GM23338 (cell line): Measurements from ENCODE around the gene BLACAT1. TPM values are rescaled to one million over a fixed set of nuclear protein-coding genes. Genes with fewer than 3 reads are reported as not detected.

Experiments used
- ATAC-seq: fragments of 200-7000 bp; cut with Tn5 transposase; 3 replicates; pipeline ENCODE4 v1.9.1; 2020
- DNase-seq: peaks from one replicate; pipeline ENCODE4 v3.0.0-alpha.2; 2015; ENCODE audit warnings: low spot score
- H2AFZ ChIP-seq: fragments of 200-600 bp; sonication (generic); 2 replicates; pipeline ENCODE4 v1.8.0; 2016; ENCODE audit warnings: antibody characterized with exemption, mild to moderate bottlenecking, moderate library complexity
- H3F3A ChIP-seq: fragments of 200-600 bp; sonication (generic); replicated peaks from 2 replicates; pipeline ENCODE4 v1.8.0; 2017; ENCODE audit warnings: antibody characterized with exemption, mixed run types, low read depth
- H3K27ac ChIP-seq: fragments of 200-600 bp; sonication (generic); 2 replicates; pipeline ENCODE4 v1.6.1; 2016; ENCODE audit warnings: low read depth
- H3K27me3 ChIP-seq: fragments of 200-600 bp; sonication (generic); 2 replicates; pipeline ENCODE4 v1.8.0; 2016; ENCODE audit warnings: mild to moderate bottlenecking, mixed run types, moderate library complexity; ENCODE audit not compliant: insufficient read depth
- H3K36me3 ChIP-seq: fragments of 200-600 bp; sonication (generic); 2 replicates; pipeline ENCODE4 v1.8.0; 2016; ENCODE audit warnings: mild to moderate bottlenecking; ENCODE audit not compliant: insufficient read depth
- H3K4me1 ChIP-seq: fragments of 200-600 bp; sonication (generic); 2 replicates; pipeline ENCODE4 v1.8.0; 2016; ENCODE audit warnings: mild to moderate bottlenecking, moderate library complexity; ENCODE audit not compliant: insufficient read depth
- H3K4me2 ChIP-seq: fragments of 200-600 bp; sonication (generic); 2 replicates; pipeline ENCODE4 v1.7.1; 2017; ENCODE audit warnings: mixed run types
- H3K4me3 ChIP-seq: fragments of 200-600 bp; sonication (generic); 2 replicates; pipeline ENCODE4 v1.6.1; 2016; ENCODE audit warnings: mixed run types
- H3K79me2 ChIP-seq: fragments of 200-600 bp; sonication (generic); replicated peaks from 2 replicates; pipeline ENCODE4 v1.8.0; 2017; ENCODE audit warnings: mild to moderate bottlenecking; ENCODE audit not compliant: insufficient read depth
- H3K9me2 ChIP-seq: fragments of 200-600 bp; sonication (generic); 2 replicates; pipeline ENCODE4 v1.8.0; 2017; ENCODE audit not compliant: insufficient read depth
- H4K20me1 ChIP-seq: fragments of 200-600 bp; sonication (generic); replicated peaks from 2 replicates; pipeline ENCODE4 v1.8.0; 2017; ENCODE audit warnings: mild to moderate bottlenecking; ENCODE audit not compliant: insufficient read depth
- H3K27ac Mint-ChIP-seq: 2 replicates; pipeline ENCODE4 v1.8.0; 2020; ENCODE audit warnings: inconsistent platforms, mild to moderate bottlenecking, moderate library complexity, mixed read lengths
- H3K27me3 Mint-ChIP-seq: 3 replicates; pipeline ENCODE4 v1.8.0; 2022; ENCODE audit warnings: low read depth, mild to moderate bottlenecking, moderate library complexity, mixed read lengths, inconsistent platforms; ENCODE audit not compliant: insufficient read depth, poor library complexity
- H3K36me3 Mint-ChIP-seq: 3 replicates; pipeline ENCODE4 v1.8.0; 2021; ENCODE audit warnings: low read depth, mild to moderate bottlenecking, inconsistent platforms, moderate library complexity, mixed read lengths
- H3K4me1 Mint-ChIP-seq: 3 replicates; pipeline ENCODE4 v1.8.0; 2020; ENCODE audit warnings: mild to moderate bottlenecking, inconsistent platforms, mixed read lengths
- H3K4me3 Mint-ChIP-seq: 3 replicates; pipeline ENCODE4 v1.8.0; 2021; ENCODE audit warnings: moderate library complexity, mild to moderate bottlenecking, inconsistent platforms, mixed read lengths
- H3K9me3 Mint-ChIP-seq: 3 replicates; pipeline ENCODE4 v1.8.0; 2020; ENCODE audit warnings: moderate library complexity, mild to moderate bottlenecking, inconsistent platforms, mixed read lengths
- CTCF ChIP-seq, 2 experiments: fragments of 200-600 bp in 1 of 2; sonication (generic) in 1 of 2; conservative IDR thresholded peaks; 2 replicates each; pipeline versions ENCODE4 v1.5.1 to v1.6.1; 2016 to 2017; ENCODE audit warnings: antibody characterized with exemption in 2 of 2, low read depth in 2 of 2, mild to moderate bottlenecking in 2 of 2, moderate library complexity in 1 of 2
- JUNB ChIP-seq: IDR thresholded peaks from one replicate; pipeline ENCODE4 v1.6.1; 2016; ENCODE audit warnings: antibody characterized with exemption; ENCODE audit not compliant: unreplicated experiment
- POLR2AphosphoS5 ChIP-seq: IDR thresholded peaks from 2 replicates; pipeline ENCODE4 v1.6.1; 2016; ENCODE audit warnings: antibody characterized with exemption, low read depth
- REST ChIP-seq: IDR thresholded peaks from one replicate; pipeline ENCODE4 v1.6.1; 2018; ENCODE audit warnings: antibody characterized with exemption; ENCODE audit not compliant: unreplicated experiment
- STAT1 ChIP-seq: IDR thresholded peaks from one replicate; pipeline ENCODE4 v1.6.1; 2016; ENCODE audit warnings: antibody characterized with exemption; ENCODE audit not compliant: unreplicated experiment
- ZNF331 ChIP-seq: fragments of 250-450 bp; sonication (Bioruptor Pico); IDR thresholded peaks from 2 replicates; pipeline ENCODE4 v1.5.0; 2020; ENCODE audit warnings: low read depth, mild to moderate bottlenecking, moderate library complexity
- polyA plus RNA-seq: library from polyadenylated mRNA; unstranded; fragments of >200 nt; fragmentation: Nextera tagmentation; extraction: Ambion mirVana; gene quantifications from 2 replicates; pipeline ENCODE4 v1.2.1, GENCODE V29; 2016
- total RNA-seq: library from RNA; depleted of rRNA; stranded (reverse); fragments of >200 nt; shearing (Covaris generic); gene quantifications from 2 replicates; pipeline ENCODE4 v1.2.3, GENCODE V29; 2014

Gene BLACAT1
- total and polyA plus RNA-seq, 2 experiments from 2014 or later: 1.6 to 6.2 TPM

- Mint-ChIP-seq H3K9me3 (no peaks in the 10 kb centered on the region), H3K4me3 (no peak overlapping the region), H3K27ac (no peak overlapping the region), H3K4me1 (peaks cover 42% of the 10 kb centered on the region), H3K36me3 (no peaks in the 10 kb centered on the region), H3K27me3 (no peaks in the 10 kb centered on the region)
- no peak for DNase-seq
- Histone ChIP-seq H3K9me2 (no peaks in the 10 kb centered on the region), H3K4me2 (peak overlapping the region; percentile 9; the same call in 1 of the 2 replicates), H3K4me1 (peaks cover 28% of the 10 kb centered on the region), H3K27ac (no peak overlapping the region), H3K79me2 (no peaks in the 10 kb centered on the region), H3K4me3 (no peak overlapping the region), H3F3A (no peaks in the 10 kb centered on the region), H3K36me3 (no peaks in the 10 kb centered on the region), H2AFZ (no peak overlapping the region), H3K27me3 (peaks cover 9% of the 10 kb centered on the region; the same call in 1 of the 2 replicates), H4K20me1 (no peaks in the 10 kb centered on the region)
- TF ChIP-seq STAT1 (no peak), REST (no peak), POLR2AphosphoS5 (no peak), ZNF331 (CRISPR knock-in tag) (no peak)
- ATAC-seq: no peak
These were observed 31.9 kb downstream of the BLACAT1 start for GRCh38 chr1:205423814-205424399.

- H3K36me3 Mint-ChIP-seq: no peaks in the 10 kb centered on the region
- H3K4me1 ChIP-seq: peaks cover 28% of the 10 kb centered on the region
- peaks cover under 1% of the 10 kb centered on the region; the same call in 1 of the 2 replicates for H3K27me3 ChIP-seq
These were observed 32.7 kb downstream of the BLACAT1 start for GRCh38 chr1:205422993-205423642.

More at GRCh38 chr1:205422993-205423642, 32.7 kb downstream of the BLACAT1 start:
- no peak overlapping the region for H3K4me3 Mint-ChIP-seq
- no peaks in the 10 kb centered on the region for H3F3A ChIP-seq
- H3K36me3 ChIP-seq: no peaks in the 10 kb centered on the region
- no peak overlapping the region for H2AFZ ChIP-seq
- no peaks in the 10 kb centered on the region for H4K20me1 ChIP-seq
- H3K79me2 ChIP-seq: no peaks in the 10 kb centered on the region
- peak; percentile 26 to 30; a peak in 2 of 4 replicates for TF ChIP-seq CTCF (conservative IDR thresholded peaks at IDR 0.05; ENCODE audit: low read depth in 2 of 2)
- TF ChIP-seq STAT1: no peak
- TF ChIP-seq JUNB: no peak
- no peak overlapping the region for H3K27ac Mint-ChIP-seq
- no peak overlapping the region for H3K4me3 ChIP-seq
- ATAC-seq (no peak), DNase-seq (no peak)
- H3K4me1 Mint-ChIP-seq: peaks cover 42% of the 10 kb centered on the region
- no peaks in the 10 kb centered on the region for H3K9me3 Mint-ChIP-seq
- H3K9me2 ChIP-seq: no peaks in the 10 kb centered on the region
- H3K4me2 ChIP-seq: no peak overlapping the region
- H3K27me3 Mint-ChIP-seq: no peaks in the 10 kb centered on the region
- H3K27ac ChIP-seq: no peak overlapping the region
